Mucosa of rectum (tissue), 2 donors: ENCODE data around the gene KRTAP26-1.

Source experiments
- H3K27ac ChIP-seq, 2 donors: one replicate each; pipeline ENCODE4 v1.7.0; 2013; ENCODE audit warnings: inconsistent platforms in 2 of 2, low read depth in 2 of 2, low read length in 2 of 2
- H3K27me3 ChIP-seq, 2 donors: one replicate each; pipeline ENCODE4 v1.7.0; 2013; ENCODE audit warnings: low read length in 2 of 2; ENCODE audit not compliant: control insufficient read depth in 2 of 2, insufficient read depth in 2 of 2
- H3K36me3 ChIP-seq, 2 donors: one replicate each; pipeline ENCODE4 v1.7.0; 2013; ENCODE audit warnings: low read length in 2 of 2; ENCODE audit not compliant: control insufficient read depth in 2 of 2, insufficient read depth in 2 of 2
- H3K4me1 ChIP-seq, 2 donors: one replicate each; pipeline ENCODE4 v1.7.0; 2013; ENCODE audit warnings: low read length in 2 of 2, mild to moderate bottlenecking in 1 of 2; ENCODE audit not compliant: control insufficient read depth in 2 of 2, insufficient read depth in 2 of 2
- H3K4me3 ChIP-seq, 2 donors: one replicate each; pipeline ENCODE4 v1.7.0; 2013; ENCODE audit warnings: low read length in 2 of 2
- H3K9ac ChIP-seq, 2 donors: one replicate each; pipeline ENCODE4 v1.7.0; 2013; ENCODE audit warnings: low read length in 2 of 2, low read depth in 1 of 2, mild to moderate bottlenecking in 1 of 2
- H3K9me3 ChIP-seq, 2 donors: one replicate each; pipeline ENCODE4 v1.7.0; 2013; ENCODE audit warnings: low read length in 2 of 2; ENCODE audit not compliant: control insufficient read depth in 2 of 2
- donor health status: healthy.
- donor health status: Normal muscosa, but diverticular disease.

The KRTAP26-1 gene, protein sequence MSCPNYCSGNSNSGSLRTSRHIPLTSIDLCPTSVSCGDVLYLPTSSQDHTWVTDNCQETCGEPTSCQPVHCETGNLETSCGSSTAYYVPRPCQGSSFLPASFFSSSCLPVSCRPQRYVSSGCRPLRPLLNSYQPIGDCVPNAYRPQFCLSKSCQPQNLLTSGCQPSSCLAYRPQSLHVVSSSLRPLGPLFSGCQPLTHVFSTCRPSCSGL

DNA sequence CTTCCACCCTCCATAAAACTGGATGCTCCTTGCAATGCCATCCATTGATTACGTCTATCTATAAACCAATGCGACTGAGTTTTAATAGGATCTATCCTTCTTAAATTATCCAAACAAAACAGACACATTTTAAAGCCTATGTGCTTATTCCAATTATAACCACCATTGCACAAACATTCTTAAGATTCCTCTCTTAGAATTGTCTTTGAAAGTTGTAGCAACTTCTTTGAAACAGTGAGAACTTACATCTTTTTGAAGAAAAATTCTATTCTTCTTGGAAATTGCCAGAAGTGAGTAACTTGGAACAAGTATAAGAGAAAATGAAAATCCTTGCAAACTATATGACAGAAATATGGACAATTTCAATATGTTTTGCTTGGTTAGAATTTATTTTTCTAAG lies at the start of gene KRTAP26-1:
KRTAP26-1 (minus strand) TSS at position 101 of the 400 bp plus-strand sequence. CDS start 280 bp downstream, outside the sequence.
- Histone ChIP-seq H3K4me3 (no peak within 1 kb of the TSS), H3K27ac (no peak within 1 kb of the TSS), H3K9me3 (no peaks in the 10 kb centered on the region), H3K27me3 (no peaks in the 10 kb centered on the region), H3K36me3 (no peaks in the 10 kb centered on the region), H3K4me1 (no peaks in the 10 kb centered on the region), H3K9ac (no peak within 1 kb of the TSS)

DNA sequence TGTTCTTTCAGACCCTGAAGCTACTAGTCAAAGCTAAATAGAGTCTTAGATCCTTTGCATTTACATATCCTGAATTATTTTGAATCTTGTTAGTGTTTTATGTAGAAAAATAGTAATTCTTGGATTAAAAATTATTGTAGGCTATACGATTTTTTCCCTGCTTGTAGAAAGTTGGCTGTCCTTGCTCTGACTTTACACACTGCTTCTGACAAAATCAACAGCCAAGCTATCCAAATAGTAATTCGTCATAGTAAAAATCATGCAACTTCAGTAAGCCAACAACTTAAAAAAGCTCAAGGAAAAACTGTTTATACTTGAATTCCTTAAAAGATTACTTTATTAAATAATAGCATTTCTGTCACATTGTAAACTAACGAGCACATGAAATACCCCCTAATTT lies 35.8 kb upstream of the KRTAP26-1 start:
- no peak overlapping the region for H3K27ac ChIP-seq
- no peak overlapping the region for H3K9ac ChIP-seq
- no peaks in the 10 kb centered on the region for H3K9me3 ChIP-seq
- no peaks in the 10 kb centered on the region for H3K36me3 ChIP-seq
- H3K4me1 ChIP-seq, result no peaks in the 10 kb centered on the region
- H3K27me3 ChIP-seq, result no peaks in the 10 kb centered on the region
- no peak overlapping the region for H3K4me3 ChIP-seq

DNA sequence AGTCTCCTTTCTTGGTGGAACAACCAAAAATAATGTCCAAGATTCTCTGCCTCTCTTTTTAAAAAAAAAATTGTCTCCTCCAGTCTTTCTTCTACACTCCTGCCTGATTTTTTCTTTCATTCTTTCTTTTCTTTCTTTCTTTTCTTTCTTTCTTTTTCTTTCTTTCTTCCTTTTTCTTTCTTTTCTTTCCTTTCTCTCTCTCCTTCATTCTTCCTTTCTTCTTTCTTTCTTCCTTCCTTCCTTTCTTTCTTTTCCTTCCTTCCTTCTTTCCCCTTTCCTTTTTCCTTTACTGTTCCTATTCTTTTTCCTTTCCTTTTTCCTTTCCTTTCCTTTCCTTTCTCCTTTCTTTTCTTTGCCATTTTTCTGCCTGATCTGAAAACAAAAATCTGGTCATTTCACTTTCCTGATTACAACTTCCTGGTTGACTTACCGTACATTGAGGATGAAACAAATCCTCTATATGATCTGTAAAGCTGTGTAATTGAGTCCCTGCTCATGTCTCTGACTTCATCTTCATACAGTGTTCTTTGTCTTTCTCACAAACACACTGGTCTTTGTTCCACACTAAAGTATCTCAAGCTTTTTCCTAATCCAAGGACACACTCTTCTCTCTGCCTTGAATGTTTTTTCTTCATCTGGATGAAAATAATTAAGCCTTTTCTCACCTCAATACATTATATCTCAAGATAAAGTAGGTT lies 34.3 kb upstream of the KRTAP26-1 start:
- Histone ChIP-seq H3K27me3 (no peaks in the 10 kb centered on the region), H3K4me3 (no peak overlapping the region), H3K27ac (no peak overlapping the region), H3K4me1 (no peaks in the 10 kb centered on the region), H3K9ac (no peak overlapping the region), H3K36me3 (no peaks in the 10 kb centered on the region), H3K9me3 (no peaks in the 10 kb centered on the region)

DNA sequence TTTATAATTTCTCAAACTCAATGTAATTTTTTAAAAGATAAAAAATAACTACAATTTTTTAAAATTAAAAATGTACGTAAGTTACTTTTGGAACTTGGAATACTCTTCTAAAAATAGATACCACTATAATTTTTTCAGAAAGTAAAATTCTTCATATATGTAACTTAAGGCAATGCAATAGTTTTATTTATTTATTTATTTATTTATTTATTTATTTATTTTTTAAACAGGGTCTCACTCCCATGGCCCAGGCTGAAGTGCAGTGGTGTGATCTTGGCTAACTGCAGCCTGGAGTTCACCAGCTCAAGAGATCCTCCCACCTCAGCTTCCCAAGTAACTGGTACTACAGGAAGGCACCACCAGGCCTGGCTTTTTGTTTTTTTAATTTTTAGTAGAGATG lies 31.4 kb upstream of the KRTAP26-1 start:
- Histone ChIP-seq H3K9me3 (no peaks in the 10 kb centered on the region), H3K4me1 (no peaks in the 10 kb centered on the region), H3K9ac (no peak overlapping the region), H3K4me3 (no peak overlapping the region), H3K27ac (no peak overlapping the region), H3K27me3 (no peaks in the 10 kb centered on the region), H3K36me3 (no peaks in the 10 kb centered on the region)

DNA sequence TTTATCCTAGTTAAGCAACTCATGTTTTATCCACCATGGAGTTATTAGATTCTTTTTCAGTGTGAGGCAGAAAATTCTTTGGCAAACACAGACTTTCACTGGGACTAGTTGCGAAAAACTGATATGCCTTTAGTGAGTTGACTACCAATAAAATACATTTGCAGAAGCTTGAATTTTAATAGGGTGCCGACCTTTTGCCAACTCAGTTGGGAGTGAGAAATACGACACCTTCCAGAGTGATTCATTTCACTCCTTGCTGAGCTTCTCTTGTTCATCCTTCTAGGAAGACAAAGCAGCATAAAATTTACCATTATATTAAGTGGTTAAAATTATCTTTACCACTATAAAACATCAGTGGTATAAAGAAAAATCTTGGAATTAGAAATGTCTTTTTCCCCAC lies 29.5 kb upstream of the KRTAP26-1 start:
- no peak overlapping the region for H3K27ac ChIP-seq
- no peak overlapping the region for H3K9ac ChIP-seq
- no peak overlapping the region for H3K4me3 ChIP-seq
- no peaks in the 10 kb centered on the region for H3K9me3 ChIP-seq
- H3K4me1 ChIP-seq, result no peaks in the 10 kb centered on the region
- H3K36me3 ChIP-seq, result no peaks in the 10 kb centered on the region
- no peaks in the 10 kb centered on the region for H3K27me3 ChIP-seq

DNA sequence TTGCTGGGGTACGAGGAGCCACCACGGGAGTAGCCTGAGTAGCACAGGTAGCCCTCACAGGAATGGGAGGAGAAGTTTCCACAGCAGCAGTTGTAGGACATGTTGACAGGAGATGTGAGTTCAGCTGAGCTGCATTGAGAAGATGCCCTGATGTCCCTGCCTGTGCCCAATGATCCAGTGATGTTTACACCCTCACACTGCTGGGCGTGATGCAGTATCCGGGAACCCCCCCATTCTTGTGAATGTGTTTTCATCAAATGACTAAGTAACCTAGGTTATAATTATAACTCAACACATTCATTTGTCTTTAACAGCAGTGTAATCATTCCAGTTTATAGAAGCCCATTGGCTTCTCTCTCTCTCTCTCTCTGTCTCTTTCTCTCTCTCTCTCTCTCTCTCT lies 28.4 kb upstream of the KRTAP26-1 start, which contains the start of gene KRTAP23-1:
KRTAP23-1 (minus strand) TSS at position 101 of the 400 bp plus-strand sequence; CDS start at position 101, 0 bp downstream.
- no peak within 1 kb of the TSS for H3K9ac ChIP-seq
- no peak within 1 kb of the TSS for H3K27ac ChIP-seq
- no peaks in the 10 kb centered on the region for H3K4me1 ChIP-seq
- no peaks in the 10 kb centered on the region for H3K27me3 ChIP-seq
- no peak within 1 kb of the TSS for H3K4me3 ChIP-seq
- H3K36me3 ChIP-seq, result no peaks in the 10 kb centered on the region
- H3K9me3 ChIP-seq, result no peaks in the 10 kb centered on the region

DNA sequence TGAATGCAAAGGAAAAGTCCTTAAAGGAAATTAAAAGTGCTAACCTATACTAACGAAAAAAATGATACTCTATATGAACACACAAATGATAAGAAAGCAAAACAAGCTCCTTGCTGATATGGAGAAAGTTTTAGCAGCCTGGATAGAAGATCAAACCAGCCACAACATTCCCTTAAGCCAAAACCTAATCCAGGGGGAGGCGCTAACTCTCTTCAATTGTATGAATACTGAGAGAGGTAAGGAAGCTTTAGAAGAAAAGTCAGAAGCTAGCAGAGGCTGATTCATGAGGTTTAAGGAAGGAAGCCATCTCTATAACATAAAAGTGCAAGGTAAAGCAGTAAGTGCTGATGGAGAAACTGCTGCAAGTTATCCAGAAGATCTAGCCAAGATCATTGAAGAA lies 24.9 kb upstream of the KRTAP26-1 start:
- no peak overlapping the region for H3K4me3 ChIP-seq
- no peak overlapping the region for H3K27ac ChIP-seq
- H3K36me3 ChIP-seq, result no peaks in the 10 kb centered on the region

DNA sequence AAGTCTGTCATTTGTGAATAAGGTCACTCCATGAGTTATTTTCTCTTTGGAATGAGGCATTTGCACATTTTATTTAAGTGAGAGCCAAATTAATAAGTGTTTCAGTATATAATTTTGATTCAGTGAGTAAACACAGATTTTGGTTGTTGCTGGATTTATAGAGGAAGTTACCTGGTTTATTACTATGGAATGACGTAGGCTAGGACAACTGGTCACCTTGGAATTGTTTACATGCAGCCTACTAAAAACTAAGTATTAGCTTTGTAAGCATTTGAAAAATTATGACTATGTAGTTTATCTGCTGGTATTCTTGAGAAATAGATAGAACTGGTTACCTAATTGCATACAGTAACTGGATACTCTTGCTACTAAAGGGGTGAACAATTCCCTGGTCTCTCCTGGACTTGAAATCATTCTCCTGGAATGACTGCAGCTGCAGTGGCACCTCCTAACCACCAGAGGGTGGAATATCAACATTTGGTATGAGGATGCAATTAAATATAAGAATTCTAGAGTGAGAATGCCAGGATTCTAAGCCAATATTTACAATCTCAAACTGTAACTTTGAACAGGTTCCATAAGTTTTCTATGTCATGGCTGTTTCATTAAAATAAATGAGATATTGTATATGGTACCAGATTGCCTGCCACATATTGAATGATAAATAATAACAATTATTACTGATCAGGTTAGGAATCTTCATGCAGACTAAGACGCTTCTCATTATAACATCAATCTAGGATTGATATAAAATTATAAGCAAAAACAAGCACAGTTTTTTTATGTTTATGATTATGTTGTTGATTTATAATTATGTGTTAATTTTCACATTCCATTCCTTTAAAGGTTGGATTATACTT lies 20.8 kb upstream of the KRTAP26-1 start:
- no peaks in the 10 kb centered on the region for H3K9me3 ChIP-seq
- no peaks in the 10 kb centered on the region for H3K27me3 ChIP-seq
- H3K9ac ChIP-seq, result no peak overlapping the region
- H3K4me1 ChIP-seq, result no peaks in the 10 kb centered on the region
- H3K4me3 ChIP-seq, result no peak overlapping the region
- no peak overlapping the region for H3K27ac ChIP-seq
- H3K36me3 ChIP-seq, result no peaks in the 10 kb centered on the region

More for the DNA sequence above, 24.9 kb upstream of the KRTAP26-1 start:
- Histone ChIP-seq H3K27me3 (no peaks in the 10 kb centered on the region), H3K4me1 (no peaks in the 10 kb centered on the region), H3K9me3 (no peaks in the 10 kb centered on the region), H3K9ac (no peak overlapping the region)

DNA sequence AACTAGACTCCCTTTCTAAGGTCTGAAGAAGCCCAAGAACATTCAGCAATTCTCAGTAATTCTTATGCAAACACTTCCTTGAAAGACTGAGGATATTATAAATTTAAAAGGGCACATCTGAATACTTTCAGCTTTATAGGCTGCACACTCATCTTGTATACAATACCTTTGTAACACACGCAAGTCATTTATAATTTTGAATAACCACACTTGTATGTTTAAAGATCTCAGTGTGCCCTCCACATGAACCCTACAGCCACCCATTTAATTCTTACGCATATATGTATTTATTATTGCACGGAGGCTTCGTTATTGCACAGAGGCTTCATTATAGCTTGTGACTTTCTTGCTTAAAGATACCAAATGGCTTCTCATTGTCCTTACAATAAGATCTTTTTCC lies 18.6 kb upstream of the KRTAP26-1 start:
- H3K27ac ChIP-seq, result no peak overlapping the region
- no peaks in the 10 kb centered on the region for H3K27me3 ChIP-seq
- H3K9me3 ChIP-seq, result no peaks in the 10 kb centered on the region
- no peak overlapping the region for H3K9ac ChIP-seq
- H3K4me3 ChIP-seq, result no peak overlapping the region
- H3K4me1 ChIP-seq, result no peaks in the 10 kb centered on the region
- H3K36me3 ChIP-seq, result no peaks in the 10 kb centered on the region

DNA sequence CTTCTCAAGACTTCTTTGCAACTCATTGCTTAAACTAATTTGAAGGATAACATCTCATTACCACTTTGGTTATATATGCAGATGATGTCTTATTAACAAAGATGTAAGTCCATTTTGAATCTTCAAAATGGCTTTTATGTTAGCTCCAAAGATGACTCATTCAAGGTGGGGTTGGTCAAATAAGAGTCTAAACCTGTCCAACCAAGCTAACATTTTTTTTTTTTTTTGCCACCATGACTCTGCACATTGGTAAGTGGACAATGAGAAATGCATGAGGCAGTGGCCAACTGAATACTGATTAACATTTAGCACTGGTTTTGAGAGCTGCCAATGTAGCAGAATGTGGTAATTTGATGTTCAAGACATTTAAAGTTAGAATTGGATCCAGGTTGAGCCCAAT lies 17.7 kb upstream of the KRTAP26-1 start:
- Histone ChIP-seq H3K9me3 (no peaks in the 10 kb centered on the region), H3K27ac (no peak overlapping the region), H3K4me1 (no peaks in the 10 kb centered on the region), H3K4me3 (no peak overlapping the region), H3K27me3 (no peaks in the 10 kb centered on the region), H3K9ac (no peak overlapping the region), H3K36me3 (no peaks in the 10 kb centered on the region)
